ENCODE data around the gene NRAS.
A peak's percentile ranks its signal among the peaks of the same experiment; 100 is the strongest.

Gene NRAS

DNA sequence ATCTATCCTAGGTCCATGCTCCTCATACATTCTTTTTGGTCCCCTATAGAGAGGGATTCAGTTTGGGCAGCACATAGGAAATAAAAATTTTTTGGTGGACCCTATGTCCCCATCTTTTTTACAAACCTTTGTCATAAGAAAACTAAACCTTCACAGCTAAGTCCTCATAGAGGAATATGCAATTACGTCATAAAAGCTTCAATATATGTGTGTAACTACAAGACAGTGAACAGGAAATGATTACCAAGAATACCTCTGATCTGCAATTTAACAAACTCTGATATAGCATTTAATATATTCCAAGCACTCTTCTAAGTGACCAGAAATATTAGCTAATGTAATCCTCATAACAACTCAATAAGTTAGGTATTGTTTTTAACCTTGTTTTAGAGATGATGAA is 40.5 kb downstream of the NRAS start:
- H3K27ac ChIP-seq = no peak overlapping the region
- DNase-seq (ENCODE audit: low spot score) = no peak
- POLR2A ChIA-PET (ENCODE audit: low non-redundant PET) = no interaction called here
- CTCF ChIA-PET = interaction anchor here (0.6 kb wide), 1 partner anchor 40 kb away, joined by 3 read pairs; no protein-coding TSS in a partner anchor
- TF ChIP-seq CTCF (conservative IDR thresholded peaks at IDR 0.05; ENCODE audit: low read depth) = no peak

- POLR2A ChIA-PET (ENCODE audit: low non-redundant PET) = no interaction called here
- CTCF ChIA-PET = interaction anchor here (0.6 to 1.1 kb wide), 4 partner anchors 12 to 325 kb away, joined by 3 read pairs; no protein-coding TSS in a partner anchor
- DNase-seq (ENCODE audit: low spot score) = no peak
- H3K27ac ChIP-seq = no peak overlapping the region
- no peak for TF ChIP-seq CTCF (conservative IDR thresholded peaks at IDR 0.05; ENCODE audit: low read depth)
Measured at GRCh38 chr1:114671939-114672275, 44.7 kb downstream of the NRAS start.

GRCh38 chr1:114671011-114671938 is 45.3 kb downstream of the NRAS start:
- POLR2A ChIA-PET (ENCODE audit: low non-redundant PET) = interaction anchor here (1.0 kb wide), 1 partner anchor 59 kb away, joined by 3 read pairs; no protein-coding TSS in a partner anchor
- DNase-seq (ENCODE audit: low spot score) = peak; percentile 41
- CTCF ChIA-PET = interaction anchor here (0.6 to 1.1 kb wide), 6 partner anchors 13 to 638 kb away, joined by 3 to 5 read pairs (median 3); no protein-coding TSS in a partner anchor
- H3K27ac ChIP-seq = peak overlapping the region; percentile 96
- peak; percentile 68 for TF ChIP-seq CTCF (conservative IDR thresholded peaks at IDR 0.05; ENCODE audit: low read depth)

GRCh38 chr1:114670083-114671010 is 46.2 kb downstream of the NRAS start:
- ChIA-PET POLR2A (ENCODE audit: low non-redundant PET) (interaction anchor here (1.0 kb wide), 1 partner anchor 58 kb away, joined by 3 read pairs; no protein-coding TSS in a partner anchor), CTCF (interaction anchor here (0.6 to 0.7 kb wide), 4 partner anchors 51 to 639 kb away, joined by 3 to 5 read pairs (median 4); no protein-coding TSS in a partner anchor)
- H3K27ac ChIP-seq = peak overlapping the region; percentile 96
- TF ChIP-seq CTCF (conservative IDR thresholded peaks at IDR 0.05; ENCODE audit: low read depth) = no peak
- DNase-seq (ENCODE audit: low spot score) = peak; percentile 96

DNA sequence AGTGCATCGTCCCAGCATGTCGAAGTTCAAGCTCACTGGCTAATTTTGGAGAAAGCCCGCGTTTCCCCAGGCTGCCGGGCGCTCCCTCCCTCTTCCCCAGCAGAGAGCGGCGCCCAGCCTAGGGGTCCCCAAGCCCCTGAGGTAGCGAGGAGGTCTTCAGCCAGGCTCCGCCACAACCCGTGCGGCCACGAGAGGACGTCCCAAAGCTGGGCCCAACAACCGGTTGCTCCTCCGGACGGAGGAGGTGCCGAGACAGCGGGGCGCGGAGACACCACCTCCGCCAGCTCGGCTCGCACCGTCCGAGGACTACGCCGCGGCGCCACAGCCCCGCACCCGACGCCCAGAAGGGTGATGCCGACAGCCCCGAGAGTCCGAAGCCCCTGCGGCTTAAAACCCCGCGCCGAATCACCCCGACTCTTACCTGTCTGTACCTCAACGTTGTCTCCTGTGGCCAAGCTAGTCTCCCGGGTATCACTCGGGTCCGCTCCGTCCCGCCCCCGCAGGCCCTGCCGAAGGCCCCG is 46.9 kb downstream of the NRAS start, which contains the start of gene DENND2C:
TSS of gene DENND2C (minus strand) at position 488 of the 521 bp plus-strand sequence. CDS start 44,065 bp downstream, outside the sequence.
- ChIA-PET CTCF (interaction anchor here (0.5 to 1.1 kb wide), 2 partner anchors 245 to 323 kb away, joined by 3 to 4 read pairs; no protein-coding TSS in a partner anchor), POLR2A (ENCODE audit: low non-redundant PET) (interaction anchor here (0.7 kb wide), 1 partner anchor 59 kb away, joined by 4 read pairs; no protein-coding TSS in a partner anchor)
- DNase-seq (ENCODE audit: low spot score) = no peak
- TF ChIP-seq CTCF (conservative IDR thresholded peaks at IDR 0.05; ENCODE audit: low read depth) = no peak
- H3K27ac ChIP-seq = peak within 1 kb of the TSS; percentile 96
